ENCODE measurements around the gene ZC3H15.

DNA sequence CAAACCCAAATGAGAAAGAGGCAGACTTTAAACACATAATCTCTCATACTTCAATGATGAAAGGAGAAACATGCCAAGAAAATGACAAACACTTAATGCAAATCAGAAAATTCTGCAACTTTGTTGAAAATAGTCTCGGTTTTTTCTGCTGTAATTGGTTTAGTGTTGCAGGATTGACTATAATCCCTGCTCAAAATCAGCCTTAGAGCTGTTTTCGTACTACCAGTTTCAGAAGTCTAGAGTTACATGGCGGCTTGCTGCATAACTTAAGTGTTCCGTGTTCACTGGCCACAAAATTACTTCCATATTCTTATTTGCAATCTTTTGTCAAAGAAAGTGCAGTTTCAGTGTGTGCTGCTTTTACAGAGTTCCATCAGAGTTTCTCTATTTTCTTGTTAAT lies 54.9 kb downstream of the ZC3H15 start:
- no peak for TF ChIP-seq POLR2A (IDR thresholded peaks at IDR 0.05; ENCODE audit: extremely low read depth, insufficient read length)
- TF ChIP-seq, protein P1, sequence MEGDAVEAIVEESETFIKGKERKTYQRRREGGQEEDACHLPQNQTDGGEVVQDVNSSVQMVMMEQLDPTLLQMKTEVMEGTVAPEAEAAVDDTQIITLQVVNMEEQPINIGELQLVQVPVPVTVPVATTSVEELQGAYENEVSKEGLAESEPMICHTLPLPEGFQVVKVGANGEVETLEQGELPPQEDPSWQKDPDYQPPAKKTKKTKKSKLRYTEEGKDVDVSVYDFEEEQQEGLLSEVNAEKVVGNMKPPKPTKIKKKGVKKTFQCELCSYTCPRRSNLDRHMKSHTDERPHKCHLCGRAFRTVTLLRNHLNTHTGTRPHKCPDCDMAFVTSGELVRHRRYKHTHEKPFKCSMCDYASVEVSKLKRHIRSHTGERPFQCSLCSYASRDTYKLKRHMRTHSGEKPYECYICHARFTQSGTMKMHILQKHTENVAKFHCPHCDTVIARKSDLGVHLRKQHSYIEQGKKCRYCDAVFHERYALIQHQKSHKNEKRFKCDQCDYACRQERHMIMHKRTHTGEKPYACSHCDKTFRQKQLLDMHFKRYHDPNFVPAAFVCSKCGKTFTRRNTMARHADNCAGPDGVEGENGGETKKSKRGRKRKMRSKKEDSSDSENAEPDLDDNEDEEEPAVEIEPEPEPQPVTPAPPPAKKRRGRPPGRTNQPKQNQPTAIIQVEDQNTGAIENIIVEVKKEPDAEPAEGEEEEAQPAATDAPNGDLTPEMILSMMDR (IDR thresholded peaks at IDR 0.05; ENCODE audit: low read depth, low read length) = no peak

Data from NB4 (cell line).